ENCODE measurements around the gene DHRS11.
A peak's percentile ranks its signal among the peaks of the same experiment; 100 is the strongest.
"Not testable (repeated sequence)": the region's sequence is repeated elsewhere in the genome, so short reads cannot be mapped to it uniquely, and the experiment has no call there.

Gene DHRS11

GRCh38 chr17:36599546-36600250 lies 8.0 kb downstream of the DHRS11 start:
- H3K4me3 ChIP-seq (ENCODE audit: low read depth, low read length) = no peak overlapping the region
- no peak for DNase-seq (ENCODE audit: low read depth, low spot score)
- in situ Hi-C loops (cut with HindIII; ENCODE audit: low sequenced_read_pairs) = no loop called here
- TF ChIP-seq, protein P1, sequence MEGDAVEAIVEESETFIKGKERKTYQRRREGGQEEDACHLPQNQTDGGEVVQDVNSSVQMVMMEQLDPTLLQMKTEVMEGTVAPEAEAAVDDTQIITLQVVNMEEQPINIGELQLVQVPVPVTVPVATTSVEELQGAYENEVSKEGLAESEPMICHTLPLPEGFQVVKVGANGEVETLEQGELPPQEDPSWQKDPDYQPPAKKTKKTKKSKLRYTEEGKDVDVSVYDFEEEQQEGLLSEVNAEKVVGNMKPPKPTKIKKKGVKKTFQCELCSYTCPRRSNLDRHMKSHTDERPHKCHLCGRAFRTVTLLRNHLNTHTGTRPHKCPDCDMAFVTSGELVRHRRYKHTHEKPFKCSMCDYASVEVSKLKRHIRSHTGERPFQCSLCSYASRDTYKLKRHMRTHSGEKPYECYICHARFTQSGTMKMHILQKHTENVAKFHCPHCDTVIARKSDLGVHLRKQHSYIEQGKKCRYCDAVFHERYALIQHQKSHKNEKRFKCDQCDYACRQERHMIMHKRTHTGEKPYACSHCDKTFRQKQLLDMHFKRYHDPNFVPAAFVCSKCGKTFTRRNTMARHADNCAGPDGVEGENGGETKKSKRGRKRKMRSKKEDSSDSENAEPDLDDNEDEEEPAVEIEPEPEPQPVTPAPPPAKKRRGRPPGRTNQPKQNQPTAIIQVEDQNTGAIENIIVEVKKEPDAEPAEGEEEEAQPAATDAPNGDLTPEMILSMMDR (IDR thresholded peaks at IDR 0.05; ENCODE audit: low read depth, low read length) = no peak

- peak overlapping the region; percentile 93 for H3K4me3 ChIP-seq (ENCODE audit: low read depth, low read length)
These were observed 8.8 kb downstream of the DHRS11 start for GRCh38 chr17:36600465-36600864.

DNA sequence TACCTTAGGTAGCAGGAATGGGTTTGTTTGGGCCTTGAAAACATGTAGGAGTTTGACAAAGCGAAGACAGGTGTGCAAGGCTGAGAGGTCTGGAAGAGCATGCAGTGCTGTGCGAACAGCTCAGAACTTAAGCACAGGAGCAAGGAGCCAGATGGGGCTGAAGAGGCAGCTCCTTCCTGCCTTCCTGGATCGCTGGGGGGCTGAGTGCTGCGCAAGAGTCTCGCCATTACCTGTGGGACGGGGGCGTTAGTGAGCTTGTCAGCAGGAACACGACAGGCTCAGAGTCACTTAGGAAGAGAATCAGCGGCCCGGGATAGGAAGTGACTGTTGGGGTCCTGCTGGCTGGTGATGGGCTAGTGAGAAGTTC lies 9.2 kb downstream of the DHRS11 start:
- peak overlapping the region; percentile 93 for H3K4me3 ChIP-seq (ENCODE audit: low read depth, low read length)
- TF ChIP-seq, protein P1 (IDR thresholded peaks at IDR 0.05; ENCODE audit: low read depth, low read length) = no peak
- in situ Hi-C loops (cut with HindIII; ENCODE audit: low sequenced_read_pairs) = no loop called here
- DNase-seq (ENCODE audit: low read depth, low spot score) = no peak

More at GRCh38 chr17:36600465-36600864, 8.8 kb downstream of the DHRS11 start:
- no peak for DNase-seq (ENCODE audit: low read depth, low spot score)
- TF ChIP-seq, protein P1 (IDR thresholded peaks at IDR 0.05; ENCODE audit: low read depth, low read length) = no peak
- in situ Hi-C loops (cut with HindIII; ENCODE audit: low sequenced_read_pairs) = no loop called here

DNA sequence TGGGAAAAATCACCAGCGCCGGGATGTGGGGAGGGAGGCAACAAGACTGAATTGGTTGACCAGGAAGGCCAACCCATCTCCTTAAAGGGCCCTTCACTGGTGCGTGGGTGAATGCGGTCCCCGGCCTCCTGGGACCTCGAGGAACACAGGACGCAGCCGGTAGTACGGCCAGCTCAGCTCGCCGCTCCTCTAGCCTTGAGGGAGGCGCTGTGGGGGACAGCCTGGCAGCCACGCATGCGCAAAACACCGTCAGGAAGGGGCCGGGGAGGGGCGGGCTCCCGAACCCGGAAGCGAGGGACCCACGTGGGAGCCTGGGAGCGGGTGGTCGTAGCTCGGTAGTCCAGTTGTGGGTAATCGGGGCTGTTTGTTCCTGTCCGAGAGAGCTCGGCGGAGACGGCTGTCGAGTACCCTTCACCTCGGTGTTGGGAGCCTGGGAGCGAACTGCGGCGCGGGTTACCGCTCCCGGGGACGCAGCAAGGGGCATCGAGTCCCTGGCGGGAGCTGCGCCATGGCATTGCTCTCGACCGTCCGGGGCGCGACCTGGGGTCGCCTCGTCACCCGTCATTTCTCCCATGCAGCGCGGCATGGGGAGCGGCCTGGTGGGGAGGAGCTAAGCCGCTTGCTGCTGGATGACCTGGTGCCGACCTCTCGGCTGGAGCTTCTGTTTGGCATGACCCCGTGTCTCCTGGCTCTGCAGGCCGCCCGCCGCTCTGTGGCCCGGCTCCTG lies 9.8 kb downstream of the DHRS11 start, which contains the start of gene MRM1:
MRM1 (plus strand) TSS at position 281 of the 727 bp plus-strand sequence; CDS start at position 509, 228 bp downstream.
- DNase-seq (ENCODE audit: low read depth, low spot score) = peak; percentile 91
- TF ChIP-seq, protein P1 (IDR thresholded peaks at IDR 0.05; ENCODE audit: low read depth, low read length) = peak; percentile 25
- peak within 1 kb of the TSS; percentile 93 for H3K4me3 ChIP-seq (ENCODE audit: low read depth, low read length)
- in situ Hi-C loops (cut with HindIII; ENCODE audit: low sequenced_read_pairs) = no loop called here

DNA sequence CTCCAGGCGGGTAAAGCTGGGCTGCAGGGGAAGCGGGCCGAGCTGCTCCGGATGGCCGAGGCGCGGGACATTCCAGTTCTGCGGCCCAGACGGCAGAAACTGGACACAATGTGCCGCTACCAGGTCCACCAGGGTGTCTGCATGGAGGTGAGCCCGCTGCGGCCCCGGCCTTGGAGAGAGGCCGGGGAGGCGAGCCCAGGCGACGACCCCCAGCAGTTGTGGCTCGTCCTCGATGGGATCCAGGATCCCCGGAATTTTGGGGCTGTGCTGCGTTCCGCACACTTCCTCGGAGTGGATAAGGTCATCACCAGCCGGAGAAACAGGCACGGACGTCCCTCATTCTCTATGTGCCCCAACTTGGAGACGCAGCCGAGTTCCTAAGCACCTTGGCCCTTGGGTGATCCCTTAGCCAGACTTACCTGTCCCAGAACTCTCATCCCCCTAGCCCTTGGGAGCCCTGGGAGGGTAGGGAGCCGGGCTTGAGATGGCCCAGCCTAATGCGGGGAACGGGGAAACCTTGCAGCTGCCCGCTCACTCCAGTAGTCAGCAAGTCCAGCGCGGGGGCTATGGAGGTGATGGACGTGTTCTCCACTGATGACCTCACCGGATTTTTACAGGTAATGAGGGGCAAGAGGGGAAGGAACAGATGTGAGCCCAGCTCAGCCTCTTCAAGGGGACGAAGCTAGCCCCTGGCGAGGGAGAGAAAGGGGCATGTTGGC lies 10.5 kb downstream of the DHRS11 start:
- TF ChIP-seq, protein P1 (IDR thresholded peaks at IDR 0.05; ENCODE audit: low read depth, low read length) = no peak
- DNase-seq (ENCODE audit: low read depth, low spot score) = no peak
- in situ Hi-C loops (cut with HindIII; ENCODE audit: low sequenced_read_pairs) = no loop called here
- H3K4me3 ChIP-seq (ENCODE audit: low read depth, low read length) = peak overlapping the region; percentile 93

GRCh38 chr17:36602924-36603384 lies 11.3 kb downstream of the DHRS11 start:
- H3K4me3 ChIP-seq (ENCODE audit: low read depth, low read length) = peak overlapping the region; percentile 93
- in situ Hi-C loops (cut with HindIII; ENCODE audit: low sequenced_read_pairs) = no loop called here
- peak; percentile 74 for DNase-seq (ENCODE audit: low read depth, low spot score)
- TF ChIP-seq, protein P1 (IDR thresholded peaks at IDR 0.05; ENCODE audit: low read depth, low read length) = peak; percentile 88

- H3K4me3 ChIP-seq (ENCODE audit: low read depth, low read length); DNase-seq (ENCODE audit: low read depth, low spot score); in situ Hi-C loops (cut with HindIII; ENCODE audit: low sequenced_read_pairs): not testable (repeated sequence)
These were observed 13.3 kb downstream of the DHRS11 start for GRCh38 chr17:36605028-36605427.
